GM21381 (cell line): ENCODE results near the gene FOXD2.
"Not testable (repeated sequence)": the region's sequence is repeated elsewhere in the genome, so short reads cannot be mapped to it uniquely, and the experiment has no call there.

ENCODE experiments used
- ATAC-seq: cut with Tn5 transposase; IDR thresholded peaks from one replicate; pipeline ENCODE4 v1.9.1; 2021; ENCODE audit warnings: mild to moderate bottlenecking, moderate library complexity; ENCODE audit not compliant: unreplicated experiment

FOXD2 gene

DNA sequence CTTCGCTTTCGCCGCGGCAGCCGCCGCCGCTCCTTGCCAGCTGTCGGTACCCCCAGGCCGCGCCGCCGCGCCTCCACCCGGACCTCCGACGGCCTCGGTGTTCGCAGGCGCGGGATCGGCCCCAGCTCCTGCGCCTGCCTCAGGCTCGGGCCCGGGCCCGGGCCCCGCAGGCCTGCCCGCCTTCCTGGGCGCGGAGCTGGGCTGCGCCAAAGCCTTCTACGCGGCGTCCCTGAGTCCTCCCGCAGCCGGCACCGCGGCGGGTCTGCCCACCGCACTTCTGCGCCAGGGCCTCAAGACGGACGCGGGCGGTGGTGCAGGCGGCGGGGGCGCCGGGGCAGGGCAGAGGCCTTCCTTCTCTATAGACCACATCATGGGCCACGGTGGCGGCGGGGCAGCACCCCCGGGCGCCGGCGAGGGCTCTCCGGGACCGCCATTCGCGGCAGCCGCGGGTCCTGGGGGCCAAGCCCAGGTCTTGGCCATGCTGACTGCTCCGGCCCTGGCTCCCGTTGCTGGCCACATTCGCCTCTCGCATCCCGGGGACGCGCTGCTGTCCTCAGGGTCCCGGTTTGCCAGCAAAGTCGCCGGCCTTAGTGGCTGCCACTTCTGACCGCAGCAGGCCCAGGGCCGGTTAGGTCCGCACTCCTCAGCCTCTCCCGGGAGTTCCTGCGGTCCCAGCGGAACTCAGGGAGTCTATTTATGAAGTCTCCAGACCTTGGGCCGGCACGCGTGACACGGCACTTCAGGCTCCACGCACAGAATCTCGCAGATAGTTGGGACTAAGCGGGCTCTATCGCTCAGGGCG lies 1.4 kb downstream of the FOXD2 start:
- no peak for ATAC-seq

DNA sequence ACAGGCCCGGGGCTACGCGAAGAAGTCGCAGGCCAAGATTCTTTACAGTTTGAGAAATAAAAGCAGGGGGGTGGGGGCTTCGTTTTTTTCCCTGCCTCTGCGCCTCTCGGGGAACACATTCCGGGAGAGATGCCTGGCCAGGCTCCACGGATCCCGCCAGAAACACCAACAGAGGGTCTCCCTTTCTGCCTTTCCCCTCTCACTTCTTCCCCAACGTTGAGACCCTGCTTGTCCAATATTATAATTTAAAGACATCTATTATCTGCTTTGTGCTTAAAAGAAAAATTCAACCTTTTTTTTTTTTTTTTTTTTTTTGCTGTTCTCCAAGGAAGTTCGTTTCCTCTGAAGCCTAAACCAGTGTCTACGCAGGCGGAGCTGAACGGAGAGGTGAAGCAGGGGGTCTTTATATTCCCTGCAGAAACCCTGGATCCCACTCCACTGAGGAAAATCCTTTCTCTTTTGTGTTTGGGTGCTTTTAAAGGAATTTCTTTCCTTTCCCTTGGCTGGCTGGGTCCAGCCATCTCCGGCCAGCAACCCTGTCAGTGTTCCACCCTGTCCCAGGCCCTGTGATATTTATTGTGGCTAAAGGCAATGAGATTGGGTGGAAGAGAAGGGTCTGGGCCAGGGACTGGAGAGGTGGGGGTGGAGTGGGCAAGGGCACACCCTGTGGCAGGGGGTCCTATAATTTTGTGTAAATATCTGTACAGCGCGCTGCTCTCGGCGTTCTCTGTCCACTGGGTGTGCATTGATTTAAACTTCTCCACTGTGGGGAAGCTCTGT lies 2.2 kb downstream of the FOXD2 start:
- ATAC-seq: no peak

DNA sequence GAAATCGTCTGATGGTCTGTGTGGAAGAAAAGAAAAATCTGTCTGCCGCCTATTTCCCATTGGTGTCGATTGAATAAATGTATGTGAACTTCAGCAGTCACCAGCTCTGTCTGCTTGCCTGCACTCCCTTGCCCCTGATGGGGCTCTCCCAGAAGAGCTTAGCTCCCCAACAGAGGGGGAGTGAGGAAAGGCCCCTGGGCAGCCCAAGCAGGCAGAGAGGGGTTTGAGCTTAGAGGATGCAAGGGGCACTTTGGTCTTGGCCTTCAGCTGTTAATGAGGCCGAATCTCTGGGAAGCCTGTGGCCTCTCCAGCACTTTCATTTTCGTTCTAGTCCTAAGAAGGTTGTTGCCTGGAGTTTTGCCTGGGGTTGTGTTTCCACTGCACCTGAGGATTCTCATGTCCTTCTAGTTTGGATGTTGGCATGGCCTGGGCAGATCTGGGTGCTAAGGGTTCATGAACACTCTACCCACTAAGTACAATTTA lies 2.8 kb downstream of the FOXD2 start:
- ATAC-seq: no peak

DNA sequence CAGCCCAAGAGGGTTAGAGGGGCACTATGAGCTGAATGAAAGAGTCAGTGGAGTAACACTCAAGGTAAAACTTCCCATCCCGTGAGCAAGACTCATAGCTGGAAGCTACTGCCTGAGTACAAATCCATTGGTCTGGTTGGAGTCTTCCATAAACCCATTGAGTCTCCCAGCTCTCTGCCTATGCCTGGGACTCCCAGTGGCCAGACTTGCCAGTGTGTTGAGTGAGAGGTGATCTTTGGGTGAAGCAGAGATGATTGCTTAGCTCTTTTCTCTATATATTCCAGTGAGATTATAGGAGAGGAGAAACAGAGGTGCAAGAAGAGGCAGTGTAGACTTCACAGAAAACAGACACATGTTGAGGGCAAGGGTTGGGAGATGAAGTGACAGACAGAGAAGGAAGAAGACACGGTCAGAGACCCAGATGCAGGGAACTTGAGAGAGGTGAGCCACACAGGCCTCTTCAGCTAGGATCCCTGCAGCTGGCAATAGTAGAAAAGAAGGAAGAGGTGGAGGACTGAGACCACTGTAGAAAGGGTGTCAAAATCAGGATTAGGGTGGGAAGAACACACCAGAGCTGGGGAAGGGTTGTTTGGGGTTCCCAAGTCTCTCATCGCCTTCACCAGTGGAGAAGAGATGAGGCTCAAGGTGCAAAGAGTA lies 3.7 kb downstream of the FOXD2 start:
- ATAC-seq: no peak

DNA sequence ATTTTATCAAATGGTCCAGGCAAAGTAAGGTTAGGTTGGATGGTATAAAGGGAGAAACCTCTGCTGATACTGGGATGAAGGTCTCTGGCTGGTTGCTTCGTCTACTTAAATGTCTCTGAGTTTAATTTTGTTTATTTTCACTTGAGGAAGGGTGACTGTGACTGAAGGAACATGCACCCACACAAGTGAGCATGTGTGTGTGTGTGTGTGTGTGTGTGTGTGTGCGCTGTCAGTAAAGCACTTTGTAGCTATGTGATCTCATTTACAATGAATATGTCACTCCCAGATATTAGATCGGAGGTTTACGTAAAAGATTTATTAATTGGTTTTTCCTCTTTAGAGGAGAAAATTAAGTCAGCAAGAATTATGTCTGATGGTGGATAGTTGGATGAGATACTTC lies 4.4 kb downstream of the FOXD2 start:
- no peak for ATAC-seq

DNA sequence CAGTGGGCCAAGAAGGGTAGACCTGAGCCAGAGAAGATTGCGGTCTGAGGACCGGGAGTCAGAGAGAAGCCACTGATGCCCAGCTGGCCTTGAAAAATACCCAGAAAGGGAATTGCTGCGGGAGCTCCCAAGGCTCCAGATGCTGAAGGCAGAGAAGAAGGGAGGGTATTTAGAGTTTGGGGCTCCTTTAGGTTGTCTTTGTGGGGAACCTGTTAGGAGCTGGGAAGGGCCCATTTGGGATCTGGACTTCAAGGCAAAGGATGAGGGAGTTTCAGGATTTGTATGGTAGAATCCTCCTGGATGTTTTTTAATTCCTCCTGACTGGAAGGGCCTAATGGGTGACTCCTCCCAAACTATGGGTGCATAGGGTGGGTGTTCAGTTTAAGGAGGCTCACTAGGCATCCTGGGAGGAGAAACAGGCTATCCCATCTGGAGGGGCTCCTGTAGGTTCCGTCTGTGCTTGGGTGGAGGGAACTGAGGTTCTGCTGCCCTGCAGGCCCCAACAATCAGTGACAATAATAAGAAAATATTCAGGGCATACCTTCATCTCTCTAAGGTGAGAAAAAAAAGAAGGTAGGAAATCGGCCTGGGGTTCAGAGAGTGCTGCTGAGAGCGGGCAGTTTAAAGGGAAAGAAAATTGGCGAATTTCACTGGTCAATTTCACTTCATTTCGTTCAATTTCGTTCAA lies 5.1 kb downstream of the FOXD2 start:
- ATAC-seq: no peak

DNA sequence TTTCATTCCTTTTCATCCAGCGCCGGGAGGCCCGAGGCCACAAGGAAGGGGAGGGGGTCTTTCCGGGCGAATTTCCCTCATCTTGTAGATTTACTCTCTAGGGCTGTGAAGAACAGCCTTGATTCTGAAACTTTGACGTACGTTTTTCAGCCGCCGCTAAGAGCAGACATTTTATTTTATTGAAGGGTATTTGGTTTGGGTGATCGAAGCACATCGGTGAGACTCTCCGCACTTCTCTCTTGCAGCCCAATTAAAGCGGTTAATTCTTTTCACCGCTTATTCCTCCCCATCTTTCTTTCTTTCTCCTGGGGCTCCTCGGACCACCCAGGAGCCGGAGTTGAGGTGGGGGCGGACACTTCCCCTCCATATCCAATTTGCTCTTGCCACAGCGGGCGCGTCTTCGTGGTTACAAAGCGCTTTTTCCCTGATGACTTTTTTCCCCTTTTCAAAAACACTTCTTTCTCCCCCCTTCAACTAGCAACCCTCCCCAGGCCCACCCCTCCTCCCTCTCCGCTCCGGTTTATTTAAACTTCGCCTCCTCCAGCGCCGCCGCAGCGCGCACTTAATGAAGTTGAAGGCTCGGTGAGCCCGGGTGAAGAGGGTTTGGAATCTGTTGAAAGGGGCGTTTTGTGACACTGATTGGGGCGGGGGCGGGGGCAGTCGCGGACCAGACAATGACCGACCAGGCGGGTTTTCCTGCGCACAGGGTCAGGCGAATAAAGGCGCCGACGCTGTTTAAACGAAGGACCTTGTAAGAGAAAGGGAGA lies 5.9 kb downstream of the FOXD2 start:
- ATAC-seq: no peak

DNA sequence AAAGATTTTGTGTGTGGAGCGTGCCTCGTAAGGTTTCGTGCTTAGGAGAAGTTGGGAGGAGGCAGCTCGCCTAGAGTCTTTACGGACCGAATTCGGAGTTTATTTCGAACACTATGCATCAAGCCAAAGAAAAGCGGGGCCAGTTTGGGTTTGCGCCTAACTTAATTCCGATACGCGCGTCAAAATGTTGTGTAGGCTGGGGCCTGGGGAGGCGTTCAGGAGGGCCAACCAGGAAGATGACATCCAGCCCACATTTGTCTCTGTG lies 6.4 kb downstream of the FOXD2 start:
- no peak for ATAC-seq

DNA sequence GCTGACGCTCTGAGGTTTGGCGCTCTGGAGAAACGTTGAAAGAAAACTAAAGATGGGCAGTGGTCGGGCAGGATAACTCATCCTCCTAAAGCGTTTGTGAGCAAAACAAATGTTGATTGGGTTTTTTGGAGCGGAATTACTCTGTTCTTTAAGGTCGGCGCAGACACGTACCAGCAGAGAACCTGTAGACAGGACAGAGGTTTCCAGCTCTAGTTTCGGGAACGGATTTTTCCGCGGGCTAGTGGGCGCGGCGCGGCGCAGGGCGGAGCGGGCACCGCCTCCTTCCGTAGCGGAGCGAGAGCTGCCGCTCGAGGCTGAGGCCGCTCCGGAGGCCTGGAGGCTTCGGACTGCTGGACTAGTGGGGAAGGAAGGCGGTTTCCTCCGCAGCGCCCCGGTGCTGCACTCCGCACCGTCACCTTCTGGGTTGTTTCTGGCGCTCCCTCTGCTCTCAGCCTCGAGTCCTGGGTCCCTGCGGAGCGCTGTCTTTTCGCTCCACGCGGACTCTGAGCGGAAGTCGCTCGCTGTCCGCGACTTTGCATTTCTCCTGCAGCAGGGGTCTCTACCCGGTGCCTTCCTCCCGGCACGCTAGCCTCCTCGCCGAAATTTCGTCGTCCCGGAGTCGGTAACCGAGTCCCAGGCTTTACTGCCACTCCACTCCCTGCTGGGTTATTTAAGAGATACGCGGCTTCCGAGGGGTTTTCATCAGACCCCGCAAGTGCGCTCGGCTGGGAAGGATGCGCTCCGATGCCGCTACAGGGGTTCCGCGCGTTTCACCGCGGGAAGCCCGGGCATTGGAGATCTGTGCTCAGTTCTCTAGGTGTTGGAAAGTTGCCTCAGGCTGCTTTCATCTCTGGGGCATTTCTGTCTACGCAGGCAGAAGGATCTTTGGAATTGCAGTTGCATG lies 7.0 kb downstream of the FOXD2 start:
- no peak for ATAC-seq

DNA sequence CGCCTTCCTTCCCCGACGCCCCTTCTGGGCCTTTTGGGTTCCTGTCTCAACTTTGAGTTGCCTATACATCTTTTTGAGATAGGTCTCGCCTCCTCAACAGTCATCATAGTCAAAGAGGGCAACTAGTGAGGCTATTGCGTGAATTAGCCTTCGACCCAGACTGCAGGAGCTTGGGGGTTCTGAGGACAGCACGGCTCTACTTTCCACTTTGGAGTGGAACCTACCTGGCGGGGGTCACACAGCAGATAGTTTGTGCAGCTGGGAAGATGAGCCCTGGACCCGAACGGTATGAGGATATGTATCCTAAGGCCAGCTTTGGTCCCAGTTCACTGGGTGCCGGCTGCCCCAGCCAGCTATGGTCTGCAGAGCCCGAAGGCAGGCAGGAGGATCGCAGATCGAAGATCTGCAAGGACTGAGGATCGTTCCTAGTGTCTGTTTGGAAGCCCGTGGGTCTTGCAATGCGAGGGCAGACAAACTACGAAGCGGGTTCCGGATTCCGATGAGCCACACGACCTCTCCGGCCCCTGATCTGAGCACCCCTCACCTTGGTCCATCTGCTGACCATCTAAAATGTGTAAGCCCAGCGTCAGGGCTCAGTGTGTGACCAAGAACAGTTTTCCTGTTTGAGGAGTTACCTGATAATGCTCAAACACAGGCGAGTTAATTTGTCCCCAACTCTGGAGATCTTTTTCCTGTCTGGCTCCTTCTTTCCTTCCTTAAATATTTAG lies 8.1 kb downstream of the FOXD2 start:
- ATAC-seq: no peak

DNA sequence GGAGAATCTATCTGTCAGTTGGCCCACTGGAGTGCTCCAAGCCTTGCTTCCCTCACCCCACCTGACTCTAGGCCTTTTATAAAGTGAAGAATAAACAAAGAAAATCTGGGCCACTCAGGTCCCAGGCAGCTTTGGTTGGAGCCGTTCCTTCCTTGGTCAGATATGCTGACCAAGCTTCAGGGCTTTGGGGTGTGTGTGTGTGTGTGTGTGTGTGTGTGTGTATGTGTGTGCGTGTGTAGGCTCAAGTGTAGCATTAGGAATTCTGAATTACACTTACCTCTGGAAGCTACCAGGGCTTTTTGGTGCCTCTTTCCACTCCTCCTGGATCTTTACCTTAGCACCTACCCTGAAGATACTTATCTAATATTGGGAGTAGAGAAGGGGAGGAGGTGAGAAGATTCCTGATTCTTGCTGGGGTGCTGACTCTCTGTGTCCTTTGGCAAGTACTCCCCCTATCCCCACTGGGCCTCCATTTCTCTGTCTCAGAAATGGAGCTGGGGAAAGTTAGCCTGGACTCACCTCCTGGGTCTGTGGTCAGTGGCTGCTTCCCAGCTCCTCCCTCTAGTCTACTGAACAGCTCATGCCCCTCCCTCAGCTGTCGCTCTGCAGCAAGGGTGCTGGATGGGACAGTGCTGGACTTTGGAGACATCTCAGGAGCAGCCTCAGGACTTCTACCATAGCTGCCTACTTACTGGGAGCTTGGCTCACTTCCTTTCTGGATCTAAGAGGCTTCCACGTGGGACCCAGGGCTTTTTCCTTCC lies 10.8 kb downstream of the FOXD2 start:
- ATAC-seq: no peak

DNA sequence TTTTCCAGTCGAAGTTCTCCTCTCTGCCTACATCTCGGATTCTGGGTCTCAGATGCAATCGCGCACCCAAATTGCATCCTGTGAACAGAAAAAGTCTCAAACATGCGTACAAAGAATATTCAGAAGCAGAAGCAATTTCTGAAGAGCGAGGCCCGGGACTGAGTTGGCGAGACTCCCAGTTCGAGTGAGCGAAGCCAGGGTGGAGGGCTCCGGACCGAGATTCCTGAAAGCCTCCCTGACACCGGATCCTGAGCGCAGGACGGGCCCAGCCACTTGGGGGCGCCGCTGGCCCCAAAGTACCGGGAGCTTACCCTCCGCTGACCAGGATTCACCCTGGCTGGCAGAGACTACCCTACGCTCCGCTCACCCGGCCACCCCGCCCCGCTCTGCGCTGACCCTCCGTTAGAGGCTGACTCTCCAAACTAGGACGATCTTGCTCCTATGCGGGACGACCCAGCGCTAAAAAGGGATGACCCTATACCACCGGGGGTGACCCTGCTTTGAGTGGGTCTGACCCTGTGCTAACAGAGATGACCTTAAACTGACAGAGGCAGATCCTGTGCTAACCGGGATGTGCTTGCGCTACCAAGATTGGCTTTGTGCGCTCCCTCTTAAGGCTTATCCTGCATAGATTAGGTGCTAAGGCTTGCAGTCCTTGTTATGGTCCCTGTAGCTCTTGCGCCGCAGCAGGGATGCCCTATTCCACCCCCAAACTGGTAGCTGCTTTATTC lies 12.1 kb downstream of the FOXD2 start:
- ATAC-seq: no peak

DNA sequence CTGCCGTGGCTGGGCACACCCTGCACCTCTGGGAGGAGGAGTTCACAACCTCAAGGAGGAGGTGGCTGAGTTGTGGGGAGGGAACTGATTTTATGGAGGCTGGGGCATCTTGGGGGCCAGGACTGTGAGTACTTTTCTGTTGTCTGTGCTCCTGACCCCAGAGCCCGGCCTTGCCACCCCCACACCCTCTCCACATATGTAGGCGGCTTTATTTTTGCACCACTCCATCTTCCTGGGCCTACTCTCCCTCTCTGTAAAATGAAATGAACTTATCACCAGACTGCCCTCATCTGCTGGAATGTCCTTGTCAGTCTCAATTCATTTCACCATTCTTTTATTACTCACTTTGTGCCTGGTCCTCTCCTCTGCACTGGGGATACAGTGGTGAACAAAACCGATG lies 12.8 kb downstream of the FOXD2 start:
- no peak for ATAC-seq

DNA sequence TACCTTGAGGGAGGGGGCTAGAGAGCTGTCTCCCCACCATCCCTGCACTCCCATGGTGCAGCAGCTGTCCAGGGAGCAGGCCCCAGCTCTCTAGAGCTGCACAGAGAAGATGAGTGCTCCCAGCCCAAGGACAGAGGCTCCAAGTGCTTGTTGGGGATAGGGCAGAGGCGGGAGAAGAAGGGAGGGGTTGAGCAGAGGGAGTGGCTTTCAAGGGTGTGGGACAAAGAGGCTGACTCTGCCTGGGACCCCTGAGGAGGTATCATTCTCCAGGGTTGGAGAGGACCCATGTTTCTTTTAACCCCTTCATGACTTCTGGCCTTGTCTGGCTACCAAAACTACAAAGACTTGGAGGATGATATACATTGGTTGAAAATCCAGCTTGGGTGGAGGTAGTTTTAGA lies 14.6 kb downstream of the FOXD2 start:
- no peak for ATAC-seq

DNA sequence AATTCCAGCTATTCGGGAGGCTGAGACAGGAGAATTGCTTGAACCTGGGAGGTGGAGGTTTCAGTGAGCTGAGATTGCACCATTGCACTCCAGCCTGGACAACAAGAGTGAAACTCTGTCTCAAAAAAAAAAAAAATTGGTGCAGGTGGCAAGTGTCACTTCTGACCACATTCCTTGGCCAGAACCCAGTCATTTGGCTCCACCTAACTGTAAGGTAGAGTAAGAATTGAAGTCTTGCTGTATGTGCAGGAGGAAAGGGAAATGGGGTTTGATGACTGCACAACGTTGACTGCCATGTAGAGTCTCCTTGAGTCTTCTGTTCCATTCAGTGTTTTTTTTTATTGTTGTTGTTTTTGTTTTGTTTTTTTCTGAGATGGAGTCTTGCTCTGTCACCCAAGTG lies 16.1 kb downstream of the FOXD2 start:
- ATAC-seq: not testable (repeated sequence)

DNA sequence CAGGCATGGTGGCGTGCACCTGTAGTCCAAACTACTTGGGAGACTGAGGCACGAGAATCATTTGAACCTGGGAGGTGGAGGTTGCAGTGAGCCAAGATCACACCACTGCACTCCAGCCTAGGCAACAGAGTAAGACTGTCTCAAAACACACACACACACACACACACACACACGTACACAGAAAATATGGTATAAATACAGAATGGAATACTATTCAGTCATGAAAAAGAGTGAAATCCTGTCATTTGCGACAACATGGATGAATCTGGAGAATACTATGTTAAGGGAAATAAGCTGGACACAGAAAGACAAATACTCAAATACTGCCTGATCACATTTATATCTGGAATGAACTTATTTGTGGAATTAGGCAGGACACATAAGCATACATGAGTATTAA lies 18.4 kb downstream of the FOXD2 start:
- no peak for ATAC-seq

DNA sequence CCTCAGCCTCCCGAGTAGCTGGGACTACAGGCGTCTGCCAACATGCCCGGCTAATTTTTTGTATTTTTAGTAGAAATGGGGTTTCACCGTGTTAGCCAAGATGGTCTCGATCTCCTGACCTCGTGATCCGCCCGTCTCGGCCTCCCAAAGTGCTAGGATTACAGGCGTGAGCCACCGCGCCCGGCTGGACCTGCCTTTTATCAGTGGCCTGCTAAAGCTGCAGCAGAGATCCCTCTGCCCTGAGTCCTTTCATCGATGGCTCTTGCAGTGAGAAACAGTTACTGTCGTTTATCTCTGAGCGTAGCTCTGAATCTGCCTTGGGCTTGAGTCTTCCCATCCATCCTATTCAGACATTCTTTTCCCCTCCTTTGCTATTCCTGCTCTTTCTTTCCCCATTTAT lies 19.7 kb downstream of the FOXD2 start:
- not testable (repeated sequence) for ATAC-seq
